Colonic mucosa (tissue), 4 donors: ENCODE results near the gene TRIO. TPM values are rescaled to one million over a fixed set of nuclear protein-coding genes. Genes with fewer than 3 reads are reported as not detected.

ENCODE experiments used
- DNase-seq: peaks from one replicate; pipeline ENCODE4 v3.0.0-alpha.2; 2020
- H3K27ac ChIP-seq: fragments of 200-600 bp; one replicate; pipeline ENCODE4 v1.8.0; 2021
- H3K27me3 ChIP-seq: fragments of 200-600 bp; one replicate; pipeline ENCODE4 v1.8.0; 2021
- H3K36me3 ChIP-seq: fragments of 200-600 bp; one replicate; pipeline ENCODE4 v1.8.0; 2021
- H3K4me1 ChIP-seq: fragments of 200-600 bp; one replicate; pipeline ENCODE4 v1.8.0; 2021; ENCODE audit warnings: mild to moderate bottlenecking
- H3K4me3 ChIP-seq: fragments of 200-600 bp; one replicate; pipeline ENCODE4 v1.8.0; 2021
- H3K9ac ChIP-seq, 2 donors: one replicate each; pipeline ENCODE4 v1.7.0; 2013; ENCODE audit warnings: control low read depth in 2 of 2, low read depth in 2 of 2, low read length in 2 of 2
- H3K9me3 ChIP-seq: fragments of 200-600 bp; one replicate; pipeline ENCODE4 v1.8.0; 2021
- CTCF ChIP-seq: fragments of 200-600 bp; IDR thresholded peaks from one replicate; pipeline ENCODE4 v1.8.0; 2022; ENCODE audit warnings: antibody characterized with exemption, mild to moderate bottlenecking
- intact Hi-C: fragments of 100-400 bp; cut with DNase I; formaldehyde crosslinking; loops from one replicate; pipeline ENCODE4 v1.14.1; 2022
- total RNA-seq, 2 donors: library from RNA; stranded (reverse); fragmentation: NEBNext Ultra II Directional in 1 of 2; extraction: Animal tissue kit (Norgen Biotek cat#: 25700) in 1 of 2; gene quantifications; one replicate each; pipeline ENCODE4 v1.2.1, GENCODE V29; 2021
- donor health status: healthy.
- donor health status: DM: no; HTN: no; CAD: no.
- donor health status: DM: no; HTN: no; CAD: no.

TRIO gene
- total RNA-seq, 2 donors from 2014 or later, result 134 to 138 TPM

- no peaks in the 10 kb centered on the region for H3K9me3 ChIP-seq
- TF ChIP-seq CTCF, result no peak
- DNase-seq, result peak; percentile 79
- H3K4me3 ChIP-seq, result no peak overlapping the region
- no peak overlapping the region for H3K9ac ChIP-seq
- peaks cover 23% of the 10 kb centered on the region for H3K36me3 ChIP-seq
- H3K4me1 ChIP-seq, result no peaks in the 10 kb centered on the region
- intact Hi-C loops, result no loop called here
- no peaks in the 10 kb centered on the region for H3K27me3 ChIP-seq
- no peak overlapping the region for H3K27ac ChIP-seq
Observed at GRCh38 chr5:14483504-14484157, 340.5 kb downstream of the TRIO start.

GRCh38 chr5:14486486-14486885, 343.3 kb downstream of the TRIO start:
- Histone ChIP-seq H3K36me3 (peaks cover 16% of the 10 kb centered on the region), H3K4me3 (no peak overlapping the region)
- TF ChIP-seq CTCF, result no peak

GRCh38 chr5:14486996-14487896, 344.1 kb downstream of the TRIO start:
- no peak for TF ChIP-seq CTCF
- peaks cover 16% of the 10 kb centered on the region for H3K36me3 ChIP-seq

More at GRCh38 chr5:14486486-14486885, 343.3 kb downstream of the TRIO start:
- H3K9ac ChIP-seq, result no peak overlapping the region
- no peak overlapping the region for H3K27ac ChIP-seq
- H3K4me1 ChIP-seq, result no peaks in the 10 kb centered on the region
- no peaks in the 10 kb centered on the region for H3K27me3 ChIP-seq
- intact Hi-C loops, result no loop called here
- no peak for DNase-seq
- H3K9me3 ChIP-seq, result no peaks in the 10 kb centered on the region

GRCh38 chr5:14487897-14488570, 344.9 kb downstream of the TRIO start:
- Histone ChIP-seq H3K4me1 (no peaks in the 10 kb centered on the region), H3K36me3 (peaks cover 9% of the 10 kb centered on the region), H3K9me3 (no peaks in the 10 kb centered on the region), H3K27ac (no peak overlapping the region), H3K27me3 (no peaks in the 10 kb centered on the region), H3K4me3 (no peak overlapping the region), H3K9ac (no peak overlapping the region)
- intact Hi-C loops, result no loop called here
- no peak for TF ChIP-seq CTCF
- DNase-seq, result no peak

More at GRCh38 chr5:14486996-14487896, 344.1 kb downstream of the TRIO start:
- H3K9me3 ChIP-seq, result no peaks in the 10 kb centered on the region
- H3K9ac ChIP-seq, result no peak overlapping the region
- no peak overlapping the region for H3K4me3 ChIP-seq
- no peak for DNase-seq
- H3K4me1 ChIP-seq, result no peaks in the 10 kb centered on the region
- no peak overlapping the region for H3K27ac ChIP-seq
- intact Hi-C loops, result no loop called here
- H3K27me3 ChIP-seq, result no peaks in the 10 kb centered on the region

- no peaks in the 10 kb centered on the region for H3K9me3 ChIP-seq
- H3K36me3 ChIP-seq, result peaks cover 4% of the 10 kb centered on the region
- no peaks in the 10 kb centered on the region for H3K27me3 ChIP-seq
- H3K4me1 ChIP-seq, result no peaks in the 10 kb centered on the region
- no peak for DNase-seq
- TF ChIP-seq CTCF, result no peak
- intact Hi-C loops, result no loop called here
- no peak overlapping the region for H3K4me3 ChIP-seq
- no peak overlapping the region for H3K27ac ChIP-seq
- H3K9ac ChIP-seq, result no peak overlapping the region
Observed at GRCh38 chr5:14488709-14489108, 345.6 kb downstream of the TRIO start.
